Naive thymus-derived CD4-positive, alpha-beta T cell (primary cell): ENCODE data around the gene ITSN2. TPM values are rescaled to one million over a fixed set of nuclear protein-coding genes. Genes with fewer than 3 reads are reported as not detected.

Experiments used
- ATAC-seq: fragments of 150-1000 bp; cut with Tn5 transposase; 2 replicates; pipeline ENCODE4 v1.10.0; 2021; ENCODE audit warnings: mild to moderate bottlenecking, moderate library complexity
- CTCF ChIA-PET: fragments of 350-600 bp; sonication (Branson Sonifier 250); formaldehyde crosslinking; loops from one replicate; lab custom pipeline; 2021; ENCODE audit warnings: antibody characterized with exemption; lab: Charles Lee
- POLR2A ChIA-PET: fragments of 350-600 bp; sonication (Branson Sonifier 250); formaldehyde crosslinking; loops from one replicate; lab custom pipeline; 2021; ENCODE audit warnings: antibody characterized with exemption, inconsistent platforms; lab: Charles Lee
- DNase-seq, 9 donors: peaks; one replicate each; pipeline versions ENCODE4 v3.0.0 to v3.0.0-alpha.2; 2020 to 2022; ENCODE audit warnings: mixed read lengths in 1 of 9
- H3K27ac ChIP-seq: one replicate; pipeline ENCODE4 v1.7.0; 2013; ENCODE audit warnings: mild to moderate bottlenecking, low read depth, low read length, moderate library complexity
- H3K27me3 ChIP-seq, 2 donors: one replicate each; pipeline ENCODE4 v1.7.0; 2013; ENCODE audit warnings: low read length in 2 of 2, mild to moderate bottlenecking in 2 of 2, moderate library complexity in 2 of 2; ENCODE audit not compliant: control insufficient read depth in 2 of 2, insufficient read depth in 2 of 2
- H3K36me3 ChIP-seq, 3 experiments: 1 replicate in 2 of 3; 2 replicates in 1 of 3; pipeline ENCODE4 v1.7.0; 2013; ENCODE audit warnings: low read length in 3 of 3, mild to moderate bottlenecking in 3 of 3, moderate library complexity in 1 of 3; ENCODE audit not compliant: insufficient read depth in 3 of 3, control insufficient read depth in 2 of 3
- H3K4me1 ChIP-seq, 2 donors: one replicate each; pipeline ENCODE4 v1.7.0; 2013; ENCODE audit warnings: low read length in 2 of 2, mild to moderate bottlenecking in 2 of 2, moderate library complexity in 1 of 2; ENCODE audit not compliant: control insufficient read depth in 2 of 2, insufficient read depth in 2 of 2
- H3K4me3 ChIP-seq: 2 replicates; pipeline ENCODE4 v1.7.0; 2013; ENCODE audit warnings: mild to moderate bottlenecking, low read length
- H3K9me3 ChIP-seq, 3 experiments: 1 replicate in 2 of 3; 2 replicates in 1 of 3; pipeline ENCODE4 v1.7.0; 2013; ENCODE audit warnings: low read length in 3 of 3; ENCODE audit not compliant: control insufficient read depth in 2 of 3
- H3K27ac Mint-ChIP-seq, 9 donors: one replicate each; pipeline ENCODE4 v1.8.0; 2020 to 2022; ENCODE audit warnings: mixed read lengths in 9 of 9, mild to moderate bottlenecking in 8 of 9, moderate library complexity in 5 of 9, inconsistent platforms in 2 of 9
- H3K27me3 Mint-ChIP-seq, 5 donors: one replicate each; pipeline ENCODE4 v1.8.0; 2021 to 2022; ENCODE audit warnings: mixed read lengths in 5 of 5, mild to moderate bottlenecking in 1 of 5
- H3K36me3 Mint-ChIP-seq, 5 donors: one replicate each; pipeline ENCODE4 v1.8.0; 2020 to 2022; ENCODE audit warnings: mixed read lengths in 5 of 5, mild to moderate bottlenecking in 3 of 5, inconsistent platforms in 1 of 5
- H3K4me1 Mint-ChIP-seq, 7 donors: one replicate each; pipeline ENCODE4 v1.8.0; 2020 to 2022; ENCODE audit warnings: mixed read lengths in 7 of 7, mild to moderate bottlenecking in 3 of 7, inconsistent platforms in 1 of 7
- H3K4me3 Mint-ChIP-seq, 10 donors: one replicate each; pipeline ENCODE4 v1.8.0; 2020 to 2022; ENCODE audit warnings: mild to moderate bottlenecking in 10 of 10, mixed read lengths in 10 of 10, moderate library complexity in 6 of 10, inconsistent platforms in 2 of 10
- H3K9me3 Mint-ChIP-seq, 11 donors: one replicate each; pipeline ENCODE4 v1.8.0; 2020 to 2022; ENCODE audit warnings: mixed read lengths in 11 of 11, mild to moderate bottlenecking in 4 of 11, inconsistent platforms in 1 of 11, moderate library complexity in 1 of 11
- intact Hi-C, 2 donors: fragments of 100-400 bp; cut with micrococcal nuclease; formaldehyde crosslinking; loops; one replicate each; pipeline ENCODE4 v1.15.1; 2023
- polyA plus RNA-seq, 2 donors: library from polyadenylated mRNA; unstranded; fragments of 300-500 nt; fragmentation: Illumina TruSeq; gene quantifications; one replicate each; pipeline ENCODE4 v1.2.3, GENCODE V29; 2021
- total RNA-seq, 6 experiments: library from RNA in 5 of 6; stranded (reverse) in 5 of 6; gene quantifications; 1 replicate in 5 of 6; 2 replicates in 1 of 6; pipeline ENCODE4 v1.2.3 and lab custom pipeline; 2021 to 2026

Gene ITSN2
- total and polyA plus RNA-seq, 7 experiments from 2014 or later = 53.0 to 133 (median 91.5) TPM

- peaks cover 0 to 5% (median 0%) of the 10 kb centered on the region in 3 experiments for H3K36me3 ChIP-seq
- H3K27me3 ChIP-seq = no peaks in the 10 kb centered on the region
- ChIA-PET CTCF (interaction anchor here (0.8 kb wide), 1 partner anchor 66 kb away, joined by 4 read pairs; no protein-coding TSS in a partner anchor), POLR2A (no interaction called here)
- Mint-ChIP-seq H3K4me3 (no peak overlapping the region), H3K4me1 (peaks cover 0 to 9% (median 0%) of the 10 kb centered on the region in 7 donors), H3K9me3 (no peaks in the 10 kb centered on the region), H3K27ac (peak overlapping the region in 4 of 9 donors; percentile 0 to 29 (median 14)), H3K27me3 (no peaks in the 10 kb centered on the region), H3K36me3 (peaks cover 2 to 34% (median 8%) of the 10 kb centered on the region in 5 donors)
- H3K9me3 ChIP-seq = no peaks in the 10 kb centered on the region
- no peak overlapping the region for H3K4me3 ChIP-seq
- H3K27ac ChIP-seq = no peak overlapping the region
- no peak for DNase-seq
- no peaks in the 10 kb centered on the region for H3K4me1 ChIP-seq
- ATAC-seq = no peak
- intact Hi-C loops = loop anchor here in 1 of 2 donors (1.0 to 10.0 kb wide), 2 partner anchors 145 to 413 kb away; no protein-coding TSS in a partner anchor
Observed at GRCh38 chr2:24237313-24237712, 123.0 kb downstream of the ITSN2 start.

DNA sequence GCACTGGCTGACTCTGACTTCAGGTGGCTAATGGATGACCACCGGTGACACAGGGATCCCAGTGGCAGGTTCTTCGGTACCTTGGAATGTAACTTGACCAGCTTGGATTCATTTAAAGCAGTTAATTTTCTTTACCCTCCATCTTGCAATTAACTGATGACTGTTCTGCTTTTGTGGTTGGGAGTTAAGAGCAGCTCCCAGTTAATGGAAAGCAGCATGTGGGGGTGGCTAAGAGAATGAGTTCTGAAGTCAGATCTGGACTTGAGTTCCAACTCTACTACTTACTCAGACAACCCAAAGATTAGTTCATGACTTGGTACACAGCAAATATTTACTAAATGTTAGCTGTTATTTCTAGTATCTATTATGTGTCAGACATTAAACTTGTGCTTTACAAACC lies 127.0 kb downstream of the ITSN2 start:
- Mint-ChIP-seq H3K27me3 (no peaks in the 10 kb centered on the region), H3K36me3 (peaks cover under 1 to 26% (median 3%) of the 10 kb centered on the region in 5 donors), H3K9me3 (no peaks in the 10 kb centered on the region), H3K27ac (no peak overlapping the region), H3K4me3 (no peak overlapping the region), H3K4me1 (peaks cover 0 to 9% (median 0%) of the 10 kb centered on the region in 7 donors)
- ChIA-PET CTCF (interaction anchor here (0.8 to 1.2 kb wide), 2 partner anchors 150 to 417 kb away, joined by 3 to 4 read pairs; no protein-coding TSS in a partner anchor), POLR2A (no interaction called here)
- H3K27me3 ChIP-seq = no peaks in the 10 kb centered on the region
- H3K27ac ChIP-seq = no peak overlapping the region
- no peaks in the 10 kb centered on the region for H3K36me3 ChIP-seq
- no peaks in the 10 kb centered on the region for H3K9me3 ChIP-seq
- H3K4me3 ChIP-seq = no peak overlapping the region
- no peak for DNase-seq
- intact Hi-C loops = loop anchor here in 1 of 2 donors (10.0 kb wide), 1 partner anchor 409 kb away; no protein-coding TSS in a partner anchor
- H3K4me1 ChIP-seq = no peaks in the 10 kb centered on the region
- ATAC-seq = no peak

- H3K4me1 Mint-ChIP-seq = no peaks in the 10 kb centered on the region
- no peaks in the 10 kb centered on the region for H3K4me1 ChIP-seq
- no peak overlapping the region for H3K4me3 ChIP-seq
- no peak overlapping the region for H3K27ac Mint-ChIP-seq
- no peaks in the 10 kb centered on the region for H3K27me3 ChIP-seq
- H3K27ac ChIP-seq = no peak overlapping the region
- ChIA-PET POLR2A (interaction anchor here (0.6 kb wide), 1 partner anchor 153 kb away, joined by 4 read pairs; no protein-coding TSS in a partner anchor), CTCF (interaction anchor here (0.7 kb wide), 1 partner anchor 970 kb away, joined by 3 read pairs; no protein-coding TSS in a partner anchor)
- H3K27me3 Mint-ChIP-seq = no peaks in the 10 kb centered on the region
- H3K36me3 Mint-ChIP-seq = peaks cover 2 to 23% (median 11%) of the 10 kb centered on the region in 5 donors
- no peaks in the 10 kb centered on the region for H3K9me3 ChIP-seq
- intact Hi-C loops = loop anchor here in 1 of 2 donors (10.0 kb wide), 1 partner anchor 407 kb away; no protein-coding TSS in a partner anchor
- peaks cover 0 to 1% (median 0%) of the 10 kb centered on the region in 11 donors for H3K9me3 Mint-ChIP-seq
- no peak overlapping the region for H3K4me3 Mint-ChIP-seq
- H3K36me3 ChIP-seq = no peaks in the 10 kb centered on the region
- ATAC-seq (no peak), DNase-seq (no peak)
Observed at GRCh38 chr2:24231461-24231881, 128.9 kb downstream of the ITSN2 start.

- ChIA-PET POLR2A (no interaction called here), CTCF (no interaction called here)
- Histone ChIP-seq H3K9me3 (no peaks in the 10 kb centered on the region), H3K4me1 (no peaks in the 10 kb centered on the region), H3K27me3 (no peaks in the 10 kb centered on the region), H3K4me3 (no peak overlapping the region), H3K27ac (no peak overlapping the region), H3K36me3 (peaks cover 0 to 16% (median 0%) of the 10 kb centered on the region in 3 experiments)
- ATAC-seq = no peak
- Mint-ChIP-seq H3K27me3 (no peaks in the 10 kb centered on the region), H3K9me3 (peaks cover 0 to 1% (median 0%) of the 10 kb centered on the region in 11 donors), H3K36me3 (peaks cover 0 to 22% (median 6%) of the 10 kb centered on the region in 5 donors), H3K27ac (no peak overlapping the region), H3K4me1 (no peaks in the 10 kb centered on the region), H3K4me3 (no peak overlapping the region)
- intact Hi-C loops = loop anchor here (1.0 to 2.0 kb wide), 2 partner anchors 154 kb away; no protein-coding TSS in a partner anchor
- DNase-seq = no peak
Observed at GRCh38 chr2:24228470-24228869, 131.9 kb downstream of the ITSN2 start.

GRCh38 chr2:24225499-24226242 lies 134.7 kb downstream of the ITSN2 start:
- intact Hi-C loops = no loop called here
- H3K9me3 ChIP-seq = no peaks in the 10 kb centered on the region
- ChIA-PET POLR2A (no interaction called here), CTCF (no interaction called here)
- H3K4me3 ChIP-seq = no peak overlapping the region
- no peaks in the 10 kb centered on the region for H3K4me1 ChIP-seq
- Mint-ChIP-seq H3K36me3 (peaks cover 0 to 25% (median 6%) of the 10 kb centered on the region in 5 donors), H3K9me3 (peaks cover 0 to 1% (median 0%) of the 10 kb centered on the region in 11 donors), H3K4me1 (no peaks in the 10 kb centered on the region), H3K27ac (no peak overlapping the region), H3K27me3 (no peaks in the 10 kb centered on the region), H3K4me3 (no peak overlapping the region)
- no peak overlapping the region for H3K27ac ChIP-seq
- H3K36me3 ChIP-seq = peaks cover 0 to 24% (median 0%) of the 10 kb centered on the region in 3 experiments
- no peaks in the 10 kb centered on the region for H3K27me3 ChIP-seq
- no peak for DNase-seq
- no peak for ATAC-seq

GRCh38 chr2:24222946-24223345 lies 137.4 kb downstream of the ITSN2 start:
- Mint-ChIP-seq H3K4me3 (no peak overlapping the region), H3K27me3 (no peaks in the 10 kb centered on the region), H3K36me3 (peaks cover 0 to 45% (median 8%) of the 10 kb centered on the region in 5 donors), H3K27ac (no peak overlapping the region), H3K9me3 (peaks cover 0 to 1% (median 0%) of the 10 kb centered on the region in 11 donors), H3K4me1 (peaks cover 0 to 1% (median 0%) of the 10 kb centered on the region in 7 donors)
- DNase-seq (no peak), ATAC-seq (no peak)
- CTCF ChIA-PET = no interaction called here
- Histone ChIP-seq H3K36me3 (peaks cover 0 to 49% (median 4%) of the 10 kb centered on the region in 3 experiments), H3K27me3 (no peaks in the 10 kb centered on the region), H3K4me3 (no peak overlapping the region), H3K27ac (no peak overlapping the region), H3K9me3 (no peaks in the 10 kb centered on the region), H3K4me1 (no peaks in the 10 kb centered on the region)
- intact Hi-C loops = no loop called here
- POLR2A ChIA-PET = no interaction called here
